Measurements from ENCODE around the gene PHLDB1. TPM values are rescaled to one million over a fixed set of nuclear protein-coding genes. Genes with fewer than 3 reads are reported as not detected.

The PHLDB1 gene
- total RNA-seq, 1 experiment from 2014 or later = 48.7 TPM

DNA sequence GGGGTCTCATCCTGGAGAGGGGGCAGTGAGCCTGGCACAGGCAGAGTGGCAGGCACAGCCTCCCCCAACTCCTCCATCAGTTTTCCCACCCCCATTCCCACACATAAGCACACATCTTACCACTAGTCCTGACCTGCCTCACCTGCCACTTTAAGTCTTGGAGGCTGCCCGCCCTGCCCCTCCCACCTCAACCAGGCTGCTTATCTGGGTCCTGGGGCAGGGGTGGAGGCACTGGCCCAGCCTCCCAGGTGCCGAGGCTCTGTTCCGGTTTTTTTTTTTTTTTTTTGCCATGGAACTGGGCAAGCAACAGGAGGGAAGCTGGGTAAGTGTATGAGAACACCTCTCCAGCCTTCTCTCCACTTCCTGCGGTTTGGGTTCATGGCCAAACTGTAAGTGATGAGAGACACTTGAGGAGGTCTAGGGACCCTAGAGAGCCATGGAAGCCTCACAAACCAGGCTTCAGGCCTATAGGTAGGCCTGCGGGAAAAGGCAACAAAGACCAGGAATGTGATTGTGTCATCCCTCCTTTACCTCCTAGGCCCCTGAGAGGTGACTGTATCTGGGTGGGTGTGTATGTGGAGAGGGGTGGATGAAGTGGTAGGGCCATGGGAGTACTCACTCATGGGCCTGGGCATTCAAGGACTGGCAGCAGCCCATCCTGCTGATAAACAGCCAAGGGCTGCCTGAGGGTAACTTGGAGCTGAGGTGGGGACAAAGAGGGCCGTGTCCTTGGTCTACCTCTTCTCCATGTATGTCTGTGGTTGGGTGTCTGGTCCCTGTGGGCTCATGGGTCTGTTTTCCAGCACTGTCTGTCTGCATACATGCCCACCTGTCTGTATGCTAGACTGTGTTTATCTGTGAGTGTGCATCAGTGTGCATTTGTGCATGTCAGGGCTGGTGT lies 22.6 kb downstream of the PHLDB1 start:
- CTCF ChIA-PET = no interaction called here
- no peak for TF ChIP-seq EZH2 (IDR thresholded peaks at IDR 0.05; ENCODE audit: borderline replicate concordance, low read depth, low read length, poor library complexity, severe bottlenecking)
- TF ChIP-seq, protein P1, sequence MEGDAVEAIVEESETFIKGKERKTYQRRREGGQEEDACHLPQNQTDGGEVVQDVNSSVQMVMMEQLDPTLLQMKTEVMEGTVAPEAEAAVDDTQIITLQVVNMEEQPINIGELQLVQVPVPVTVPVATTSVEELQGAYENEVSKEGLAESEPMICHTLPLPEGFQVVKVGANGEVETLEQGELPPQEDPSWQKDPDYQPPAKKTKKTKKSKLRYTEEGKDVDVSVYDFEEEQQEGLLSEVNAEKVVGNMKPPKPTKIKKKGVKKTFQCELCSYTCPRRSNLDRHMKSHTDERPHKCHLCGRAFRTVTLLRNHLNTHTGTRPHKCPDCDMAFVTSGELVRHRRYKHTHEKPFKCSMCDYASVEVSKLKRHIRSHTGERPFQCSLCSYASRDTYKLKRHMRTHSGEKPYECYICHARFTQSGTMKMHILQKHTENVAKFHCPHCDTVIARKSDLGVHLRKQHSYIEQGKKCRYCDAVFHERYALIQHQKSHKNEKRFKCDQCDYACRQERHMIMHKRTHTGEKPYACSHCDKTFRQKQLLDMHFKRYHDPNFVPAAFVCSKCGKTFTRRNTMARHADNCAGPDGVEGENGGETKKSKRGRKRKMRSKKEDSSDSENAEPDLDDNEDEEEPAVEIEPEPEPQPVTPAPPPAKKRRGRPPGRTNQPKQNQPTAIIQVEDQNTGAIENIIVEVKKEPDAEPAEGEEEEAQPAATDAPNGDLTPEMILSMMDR (conservative IDR thresholded peaks at IDR 0.05; ENCODE audit: low read depth, low read length) = no peak
- H3K27ac ChIP-seq (ENCODE audit: low read depth, low read length, poor library complexity, severe bottlenecking) = no peak overlapping the region
- POLR2A ChIA-PET (ENCODE audit: low non-redundant PET) = interaction anchor here (0.8 kb wide), 1 partner anchor 465 kb away, joined by 5 read pairs; no protein-coding TSS in a partner anchor
- peaks cover 24% of the 10 kb centered on the region for H3K36me3 ChIP-seq (ENCODE audit: insufficient read depth, low read length, poor library complexity, severe bottlenecking)
- H3K4me1 ChIP-seq (ENCODE audit: insufficient read depth, low read length, poor library complexity, severe bottlenecking) = peaks cover 17% of the 10 kb centered on the region
- DNase-seq (ENCODE audit: low spot score) = no peak
- no TSS peak for BruUV-seq (replicated peaks)
- intact Hi-C loops (cut with micrococcal nuclease; ENCODE audit: unreplicated experiment) = no loop called here
- no peaks in the 10 kb centered on the region for H3K9me3 ChIP-seq (ENCODE audit: low read depth, low read length, poor library complexity, severe bottlenecking)
- H3K27me3 ChIP-seq (replicated peaks; ENCODE audit: insufficient read depth, low read depth, low read length, poor library complexity) = no peaks in the 10 kb centered on the region
- H3K4me3 ChIP-seq (ENCODE audit: low read depth, low read length, poor library complexity, severe bottlenecking) = no peak overlapping the region

DNA sequence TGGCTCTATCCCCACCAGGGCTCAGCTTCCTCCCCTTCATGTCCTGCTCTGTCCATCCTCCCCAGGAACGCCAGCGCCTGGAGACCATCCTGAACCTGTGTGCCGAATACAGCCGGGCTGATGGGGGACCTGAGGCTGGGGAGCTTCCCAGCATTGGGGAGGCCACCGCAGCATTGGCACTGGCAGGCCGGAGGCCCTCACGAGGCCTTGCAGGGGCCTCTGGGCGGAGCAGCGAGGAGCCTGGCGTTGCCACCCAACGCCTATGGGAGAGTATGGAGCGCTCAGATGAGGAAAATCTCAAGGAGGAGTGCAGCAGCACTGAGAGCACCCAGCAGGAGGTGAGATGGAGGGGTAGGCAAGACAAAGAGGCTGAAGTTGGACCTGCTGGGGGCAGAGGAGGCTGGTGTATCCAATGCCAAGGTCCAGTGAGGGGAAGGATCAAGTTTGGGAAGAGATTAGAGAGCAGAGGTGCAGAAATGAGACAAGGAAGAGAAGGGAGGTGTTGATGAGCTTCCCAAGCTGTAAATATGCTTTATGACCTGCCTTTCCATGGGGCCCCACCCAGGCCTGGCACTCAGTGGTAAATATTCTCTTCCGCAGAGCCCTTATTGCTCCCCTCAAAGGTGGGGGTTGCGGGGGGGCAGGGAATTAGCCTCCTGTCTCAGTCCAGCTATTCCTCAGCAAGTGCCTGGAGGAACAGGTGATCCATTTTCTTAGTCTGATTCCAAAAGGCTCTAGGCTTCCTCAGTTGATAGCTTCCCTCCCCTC lies 23.9 kb downstream of the PHLDB1 start:
- no TSS peak for BruUV-seq (replicated peaks)
- CTCF ChIA-PET = no interaction called here

DNA sequence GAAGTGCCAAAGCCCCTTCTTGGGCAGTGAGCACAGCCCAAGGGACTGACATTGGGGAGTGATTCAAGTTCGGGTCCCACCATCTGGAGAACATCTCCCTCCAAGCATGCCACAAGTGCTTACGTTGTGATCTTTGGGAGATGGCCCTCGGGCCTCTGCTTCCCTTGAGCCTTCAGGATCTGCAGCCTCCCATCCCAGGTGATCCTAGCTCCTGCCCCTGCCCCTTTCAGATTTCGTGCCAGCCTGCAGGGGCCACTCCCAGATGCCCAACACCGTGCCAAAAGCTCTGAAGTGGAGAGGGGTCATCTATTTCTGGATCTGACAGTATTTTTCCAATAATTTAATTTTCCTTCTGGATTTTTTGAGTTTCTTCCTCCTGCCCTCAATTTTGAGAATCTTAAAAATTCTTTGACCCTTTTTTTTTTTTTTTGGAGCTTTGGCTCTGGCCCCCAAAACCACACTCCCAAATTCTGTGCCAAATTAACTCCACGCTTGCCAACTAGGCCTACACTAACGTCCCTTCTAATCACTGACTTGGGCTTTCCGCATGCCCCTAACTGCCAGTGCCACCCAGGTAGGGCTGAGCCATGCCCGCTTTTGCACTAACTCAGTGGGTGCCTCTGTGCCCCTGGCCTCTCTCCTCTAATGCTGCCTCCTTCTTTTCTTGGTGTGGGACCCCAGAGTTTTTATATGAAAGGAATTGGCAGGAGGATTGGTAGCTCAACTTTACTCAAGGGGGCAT lies 25.3 kb downstream of the PHLDB1 start:
- ChIA-PET CTCF (no interaction called here), POLR2A (ENCODE audit: low non-redundant PET) (no interaction called here)
- Histone ChIP-seq H3K9me3 (ENCODE audit: low read depth, low read length, poor library complexity, severe bottlenecking) (no peaks in the 10 kb centered on the region), H3K4me1 (ENCODE audit: insufficient read depth, low read length, poor library complexity, severe bottlenecking) (peaks cover 13% of the 10 kb centered on the region), H3K4me3 (ENCODE audit: low read depth, low read length, poor library complexity, severe bottlenecking) (no peak overlapping the region), H3K27ac (ENCODE audit: low read depth, low read length, poor library complexity, severe bottlenecking) (no peak overlapping the region), H3K27me3 (replicated peaks; ENCODE audit: insufficient read depth, low read depth, low read length, poor library complexity) (no peaks in the 10 kb centered on the region), H3K36me3 (ENCODE audit: insufficient read depth, low read length, poor library complexity, severe bottlenecking) (peaks cover 19% of the 10 kb centered on the region)
- BruUV-seq (replicated peaks) = no TSS peak
- DNase-seq (ENCODE audit: low spot score) = no peak
- TF ChIP-seq, protein P1 (conservative IDR thresholded peaks at IDR 0.05; ENCODE audit: low read depth, low read length) = no peak
- no peak for TF ChIP-seq EZH2 (IDR thresholded peaks at IDR 0.05; ENCODE audit: borderline replicate concordance, low read depth, low read length, poor library complexity, severe bottlenecking)
- intact Hi-C loops (cut with micrococcal nuclease; ENCODE audit: unreplicated experiment) = no loop called here

More for the DNA sequence above, 23.9 kb downstream of the PHLDB1 start:
- POLR2A ChIA-PET (ENCODE audit: low non-redundant PET) = no interaction called here
- Histone ChIP-seq H3K4me1 (ENCODE audit: insufficient read depth, low read length, poor library complexity, severe bottlenecking) (peaks cover 13% of the 10 kb centered on the region), H3K9me3 (ENCODE audit: low read depth, low read length, poor library complexity, severe bottlenecking) (no peaks in the 10 kb centered on the region), H3K27me3 (replicated peaks; ENCODE audit: insufficient read depth, low read depth, low read length, poor library complexity) (no peaks in the 10 kb centered on the region), H3K4me3 (ENCODE audit: low read depth, low read length, poor library complexity, severe bottlenecking) (no peak overlapping the region), H3K27ac (ENCODE audit: low read depth, low read length, poor library complexity, severe bottlenecking) (no peak overlapping the region), H3K36me3 (ENCODE audit: insufficient read depth, low read length, poor library complexity, severe bottlenecking) (peaks cover 24% of the 10 kb centered on the region)
- TF ChIP-seq EZH2 (IDR thresholded peaks at IDR 0.05; ENCODE audit: borderline replicate concordance, low read depth, low read length, poor library complexity, severe bottlenecking) = no peak
- TF ChIP-seq, protein P1 (conservative IDR thresholded peaks at IDR 0.05; ENCODE audit: low read depth, low read length) = no peak
- intact Hi-C loops (cut with micrococcal nuclease; ENCODE audit: unreplicated experiment) = no loop called here
- DNase-seq (ENCODE audit: low spot score) = no peak

Data from A673 (cell line).